HepG2 (cell line): Measurements from ENCODE around the gene ISG20. TPM values are rescaled to one million over a fixed set of nuclear protein-coding genes. Genes with fewer than 3 reads are reported as not detected.

Source experiments
- CREB1 ChIP-seq, 2 experiments: fragments of 450-650 bp in 1 of 2; IDR thresholded peaks; 2 replicates each; pipeline ENCODE4 v1.6.1; 2016 to 2017; ENCODE audit warnings: control low read depth in 1 of 2, mild to moderate bottlenecking in 1 of 2, missing compliant biosample characterization in 1 of 2, missing genetic modification characterization in 1 of 2
- CSRNP1 ChIP-seq: sonication (generic); formaldehyde crosslinking; IDR thresholded peaks from 2 replicates; pipeline ENCODE4 v1.8.1; 2023; ENCODE audit warnings: mild to moderate bottlenecking, missing genetic modification reagents
- E2F1 ChIP-seq: sonication (generic); formaldehyde crosslinking; IDR thresholded peaks from 2 replicates; pipeline ENCODE4 v1.5.0; 2020; ENCODE audit warnings: missing genetic modification reagents
- FOSL1 ChIP-seq: sonication (generic); formaldehyde crosslinking; IDR thresholded peaks from 2 replicates; pipeline ENCODE4 v1.9.0; 2021; ENCODE audit warnings: missing genetic modification reagents, borderline replicate concordance
- HOXD1 ChIP-seq: sonication (generic); formaldehyde crosslinking; IDR thresholded peaks from 2 replicates; pipeline ENCODE4 v1.5.0; 2020; ENCODE audit warnings: missing genetic modification reagents
- KDM5A ChIP-seq: fragments of 200-600 bp; sonication (generic); IDR thresholded peaks from 2 replicates; pipeline ENCODE4 v1.7.0; 2018; ENCODE audit warnings: antibody characterized with exemption, mild to moderate bottlenecking, low read length, borderline replicate concordance
- MBNL3 ChIP-seq: fragments of 250-450 bp; sonication (Bioruptor Pico); conservative IDR thresholded peaks from 2 replicates; pipeline ENCODE4 v1.8.0; 2022; ENCODE audit warnings: mild to moderate bottlenecking, inconsistent platforms
- MXD4 ChIP-seq: IDR thresholded peaks from 2 replicates; pipeline ENCODE4 v1.6.1; 2016; ENCODE audit warnings: mild to moderate bottlenecking, missing biosample characterization, missing genetic modification reagents
- POLR2AphosphoS5 ChIP-seq: IDR thresholded peaks from 2 replicates; pipeline ENCODE4 v1.6.1; 2012; ENCODE audit warnings: low read depth, low read length
- RXRA ChIP-seq: sonication (generic); formaldehyde crosslinking; IDR thresholded peaks from 2 replicates; pipeline ENCODE4 v1.5.1; 2020; ENCODE audit warnings: missing genetic modification reagents
- SP4 ChIP-seq: sonication (generic); formaldehyde crosslinking; IDR thresholded peaks from 2 replicates; pipeline ENCODE4 v1.8.1; 2023; ENCODE audit warnings: mild to moderate bottlenecking, missing genetic modification reagents
- SRSF1 ChIP-seq: fragments of 200-400 bp; formaldehyde crosslinking; optimal IDR thresholded peaks from 2 replicates; pipeline ENCODE3; 2017; ENCODE audit warnings: mild to moderate bottlenecking, low read depth, low read length, moderate library complexity
- ZC3H13 ChIP-seq: sonication (generic); formaldehyde crosslinking; IDR thresholded peaks from 2 replicates; pipeline ENCODE4 v1.8.1; 2023; ENCODE audit warnings: mild to moderate bottlenecking, missing genetic modification reagents, moderate library complexity
- ZFYVE20 ChIP-seq: sonication (generic); formaldehyde crosslinking; IDR thresholded peaks from 2 replicates; pipeline ENCODE4 v1.8.0; 2023; ENCODE audit warnings: low read depth, mild to moderate bottlenecking, moderate library complexity, missing genetic modification reagents, borderline replicate concordance
- ZMAT3 ChIP-seq: sonication (generic); formaldehyde crosslinking; conservative IDR thresholded peaks from 2 replicates; pipeline ENCODE4 v1.7.0; 2021; ENCODE audit warnings: missing genetic modification reagents
- ZNF263 ChIP-seq: sonication (generic); formaldehyde crosslinking; IDR thresholded peaks from 2 replicates; pipeline ENCODE4 v1.4.0; 2020; ENCODE audit warnings: missing genetic modification reagents
- ZNF431 ChIP-seq: sonication (generic); formaldehyde crosslinking; IDR thresholded peaks from 2 replicates; pipeline ENCODE4 v1.9.0; 2022; ENCODE audit warnings: missing genetic modification reagents, low read depth, mild to moderate bottlenecking, borderline replicate concordance
- ZNF451 ChIP-seq: sonication (generic); formaldehyde crosslinking; IDR thresholded peaks from 2 replicates; pipeline ENCODE4 v1.5.0; 2020; ENCODE audit warnings: mild to moderate bottlenecking, missing genetic modification reagents
- ZNF552 ChIP-seq: sonication (generic); formaldehyde crosslinking; IDR thresholded peaks from 2 replicates; pipeline ENCODE4 v1.9.0; 2022; ENCODE audit warnings: missing genetic modification reagents, mild to moderate bottlenecking, borderline replicate concordance
- ZNF788 ChIP-seq: sonication (generic); formaldehyde crosslinking; IDR thresholded peaks from 2 replicates; pipeline ENCODE4 v1.5.0; 2020; ENCODE audit warnings: mild to moderate bottlenecking, missing genetic modification reagents, borderline replicate concordance
- ZSCAN31 ChIP-seq: sonication (generic); formaldehyde crosslinking; IDR thresholded peaks from 2 replicates; pipeline ENCODE4 v1.5.0; 2020; ENCODE audit warnings: low read depth, mild to moderate bottlenecking, missing genetic modification reagents
- polyA plus RNA-seq, 8 experiments: library from polyadenylated mRNA; depleted of rRNA in 3 of 8; stranded (reverse) in 7 of 8; unstranded in 1 of 8; fragments of >200 nt; fragmentation: Illumina TruSeq in 4 of 8; extraction: Trizol in 4 of 8; gene quantifications; 2 replicates each; pipeline versions ENCODE4 v1.2.1 to v1.2.3, GENCODE V29; 2011 to 2016; ENCODE audit warnings: low read depth in 4 of 8, missing spikeins in 1 of 8, mixed read lengths in 1 of 8; ENCODE audit not compliant: insufficient read depth in 1 of 8
- total RNA-seq, 5 experiments: library from RNA; depleted of rRNA; stranded (reverse); fragments of >200 nt; fragmentation: Illumina TruSeq; extraction: Trizol; gene quantifications; 2 replicates each; pipeline ENCODE4 v1.2.3, GENCODE V29; 2016; ENCODE audit warnings: low read depth in 1 of 5
- TF ChIP-seq, protein P1 (sequence below): sonication (generic); formaldehyde crosslinking; IDR thresholded peaks from 2 replicates; pipeline ENCODE4 v1.5.0; 2020; ENCODE audit warnings: missing genetic modification reagents
- TF ChIP-seq, protein P2 (sequence below): sonication (generic); formaldehyde crosslinking; IDR thresholded peaks from 2 replicates; pipeline ENCODE4 v1.8.1; 2023; ENCODE audit warnings: mild to moderate bottlenecking, inconsistent platforms, moderate library complexity, missing genetic modification reagents, borderline replicate concordance

Gene ISG20
- total and polyA plus RNA-seq, 2 of the 13 experiments (the other 11 are each of a cell fraction or from before 2014, with no cell fraction given): 6.3 to 31.5 TPM

- TF ChIP-seq ZFYVE20 (no peak), FOSL1 (CRISPR knock-in tag) (no peak), ZNF431 (CRISPR knock-in tag) (peak; percentile 89), RXRA (CRISPR knock-in tag) (peak; percentile 66; the same call in 1 of the 2 replicates), ZNF552 (CRISPR knock-in tag) (peak; percentile 41; the same call in 1 of the 2 replicates), HOXD1 (CRISPR knock-in tag) (peak; percentile 59; the same call in 1 of the 2 replicates), KDM5A (0 out of 2 replicates have a peak, but pooled peaks have one; percentile 16), ZNF263 (CRISPR knock-in tag) (peak; percentile 25; the same call in 1 of the 2 replicates), ZMAT3 (peak; percentile 84; the same call in 1 of the 2 replicates), SRSF1 (peak; percentile 69), ZNF788 (CRISPR knock-in tag) (peak; percentile 75; the same call in 1 of the 2 replicates), ZC3H13 (CRISPR knock-in tag) (peak; percentile 72), MXD4 (CRISPR knock-in tag) (peak; percentile 100), MBNL3 (CRISPR knock-in tag) (no peak), ZSCAN31 (CRISPR knock-in tag) (peak; percentile 49), CREB1 (IDR thresholded peaks at IDR 0.05) (peak; percentile 50; the same call in 1 of the 2 replicates), CREB1 (CRISPR knock-in tag; IDR thresholded peaks at IDR 0.05) (no peak), ZNF451 (0 out of 2 replicates have a peak, but pooled peaks have one; percentile 32), CSRNP1 (peak; percentile 88; the same call in 1 of the 2 replicates), SP4 (CRISPR knock-in tag) (peak; percentile 68; the same call in 1 of the 2 replicates), E2F1 (CRISPR knock-in tag) (peak; percentile 80; the same call in 1 of the 2 replicates), POLR2AphosphoS5 (peak; percentile 66)
- TF ChIP-seq, protein P1, sequence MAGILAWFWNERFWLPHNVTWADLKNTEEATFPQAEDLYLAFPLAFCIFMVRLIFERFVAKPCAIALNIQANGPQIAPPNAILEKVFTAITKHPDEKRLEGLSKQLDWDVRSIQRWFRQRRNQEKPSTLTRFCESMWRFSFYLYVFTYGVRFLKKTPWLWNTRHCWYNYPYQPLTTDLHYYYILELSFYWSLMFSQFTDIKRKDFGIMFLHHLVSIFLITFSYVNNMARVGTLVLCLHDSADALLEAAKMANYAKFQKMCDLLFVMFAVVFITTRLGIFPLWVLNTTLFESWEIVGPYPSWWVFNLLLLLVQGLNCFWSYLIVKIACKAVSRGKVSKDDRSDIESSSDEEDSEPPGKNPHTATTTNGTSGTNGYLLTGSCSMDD: 0 out of 2 replicates have a peak, but pooled peaks have one; percentile 18
- TF ChIP-seq, protein P2, sequence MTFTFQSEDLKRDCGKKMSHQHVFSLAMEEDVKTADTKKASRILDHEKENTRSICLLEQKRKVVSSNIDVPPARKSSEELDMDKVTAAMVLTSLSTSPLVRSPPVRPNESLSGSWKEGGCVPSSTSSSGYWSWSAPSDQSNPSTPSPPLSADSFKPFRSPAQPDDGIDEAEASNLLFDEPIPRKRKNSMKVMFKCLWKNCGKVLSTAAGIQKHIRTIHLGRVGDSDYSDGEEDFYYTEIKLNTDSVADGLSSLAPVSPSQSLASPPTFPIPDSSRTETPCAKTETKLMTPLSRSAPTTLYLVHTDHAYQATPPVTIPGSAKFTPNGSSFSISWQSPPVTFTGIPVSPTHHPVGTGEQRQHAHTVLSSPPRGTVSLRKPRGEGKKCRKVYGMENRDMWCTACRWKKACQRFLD (CRISPR knock-in tag): peak; percentile 34; the same call in 1 of the 2 replicates
Measured at GRCh38 chr15:88620995-88621772, 17.6 kb upstream of the ISG20 start, which contains the start of gene AEN (continued).
